Myocyte (in vitro differentiated cells): ENCODE data around the gene ODAPH. TPM values are rescaled to one million over a fixed set of nuclear protein-coding genes. Genes with fewer than 3 reads are reported as not detected.

Experiments
- total RNA-seq: library from RNA; depleted of rRNA; stranded (reverse); fragments of >200 nt; gene quantifications from 2 replicates; pipeline ENCODE4 v1.2.3, GENCODE V29; 2014

ODAPH gene
- total RNA-seq, 1 donor from 2014 or later: 0.13 TPM

Other genes starting within 250 kb of the ODAPH start
- 38.5 and 44.8 TPM in 2 replicates for gene RCHY1, start 41.7 kb upstream of the ODAPH start, total RNA-seq
- 14.6 and 20.4 TPM in 2 replicates for gene THAP6, start 41.6 kb upstream of the ODAPH start, total RNA-seq
- gene CDKL2, start 74.5 kb downstream of the ODAPH start, total RNA-seq: 0.10 and 0.59 TPM in 2 replicates
- 193 and 231 TPM in 2 replicates for gene G3BP2, start 117.3 kb downstream of the ODAPH start, total RNA-seq
- 170 and 199 TPM in 2 replicates for gene USO1, start 168.5 kb downstream of the ODAPH start, total RNA-seq